ENCODE data around the gene KATNB1.

DNA sequence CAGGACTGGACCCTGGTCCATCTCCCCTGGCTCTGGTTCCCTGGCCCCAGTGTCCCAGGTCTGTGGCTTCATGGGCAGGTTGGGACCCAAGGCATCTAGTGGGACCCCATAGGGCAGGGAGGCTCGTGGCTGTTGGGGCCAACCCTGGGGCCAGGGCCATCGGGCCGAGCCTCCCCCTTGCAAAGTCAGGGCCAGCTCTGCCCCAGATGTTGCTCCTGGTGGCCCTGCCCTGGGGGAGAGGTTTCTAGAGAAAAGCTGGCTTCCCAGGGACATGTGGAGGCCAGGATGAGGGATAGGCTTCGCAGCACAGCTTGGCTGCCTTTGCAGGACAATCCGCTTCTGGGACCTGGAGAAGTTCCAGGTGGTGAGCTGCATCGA lies 16.6 kb downstream of the KATNB1 start:
- TF ChIP-seq EZH2phosphoT487 (IDR thresholded peaks at IDR 0.05; ENCODE audit: borderline replicate concordance, low read length): no peak
- no peak for TF ChIP-seq EZH2 (IDR thresholded peaks at IDR 0.05; ENCODE audit: low read length, unreplicated experiment)
